IMR-90 (cell line): ENCODE measurements around the gene SPATA12. TPM values are rescaled to one million over a fixed set of nuclear protein-coding genes. Genes with fewer than 3 reads are reported as not detected.

Experiments used
- ATAC-seq: fragments of 200-7000 bp; cut with Tn5 transposase; 2 replicates; pipeline ENCODE4 v1.9.1; 2020; ENCODE audit warnings: low read depth, mild to moderate bottlenecking, moderate library complexity
- BruUV-seq: library from RNA; stranded (reverse); fragments of 400-500 nt; replicated peaks from 2 replicates; lab custom pipeline; 2021; lab: Mats Ljungman, UMichigan
- CTCF ChIA-PET: fragments of 300-600 bp; formaldehyde crosslinking; extraction: SDS; loops from one replicate; lab custom pipeline; 2021; ENCODE audit warnings: antibody characterized with exemption; lab: Yijun Ruan, JAX
- POLR2A ChIA-PET: fragments of 300-600 bp; sonication (Branson Sonifier 250); formaldehyde crosslinking; loops from one replicate; lab custom pipeline; 2022; ENCODE audit warnings: antibody characterized with exemption; ENCODE audit not compliant: unreplicated experiment; lab: Charles Lee
- DNase-seq: peaks from one replicate; pipeline ENCODE4 v3.0.0; 2013
- H2AFZ ChIP-seq: replicated peaks from 2 replicates; pipeline ENCODE3; 2013; ENCODE audit warnings: low read length, mild to moderate bottlenecking; ENCODE audit not compliant: poor library complexity
- H2AK5ac ChIP-seq: 2 replicates; pipeline ENCODE4 v1.6.1; 2013; ENCODE audit warnings: low read depth, low read length, inconsistent platforms
- H2AK9ac ChIP-seq: replicated peaks from 2 replicates; pipeline ENCODE3; 2013; ENCODE audit warnings: mild to moderate bottlenecking, low read depth, low read length, moderate library complexity; ENCODE audit not compliant: poor library complexity
- H2BK120ac ChIP-seq: 2 replicates; pipeline ENCODE4 v1.6.1; 2013; ENCODE audit warnings: low read depth, low read length, inconsistent platforms
- H2BK15ac ChIP-seq: 3 replicates; pipeline ENCODE4 v1.6.1; 2013; ENCODE audit warnings: low read depth, low read length, inconsistent platforms
- H2BK20ac ChIP-seq: 2 replicates; pipeline ENCODE4 v1.6.1; 2013; ENCODE audit warnings: low read depth, mild to moderate bottlenecking, inconsistent platforms, low read length, moderate library complexity
- H2BK5ac ChIP-seq: 2 replicates; pipeline ENCODE4 v1.6.1; 2013; ENCODE audit warnings: mild to moderate bottlenecking, low read depth, low read length, inconsistent platforms; ENCODE audit not compliant: poor library complexity, severe bottlenecking
- H3K14ac ChIP-seq: replicated peaks from 2 replicates; pipeline ENCODE4 v1.6.1; 2013; ENCODE audit warnings: low read depth, low read length, inconsistent platforms
- H3K18ac ChIP-seq: 2 replicates; pipeline ENCODE4 v1.6.1; 2013; ENCODE audit warnings: low read depth, low read length, control low read depth
- H3K23ac ChIP-seq: 2 replicates; pipeline ENCODE4 v1.6.1; 2013; ENCODE audit warnings: low read depth, low read length, inconsistent platforms
- H3K27ac ChIP-seq: 2 replicates; pipeline ENCODE4 v1.5.1; 2013; ENCODE audit warnings: mild to moderate bottlenecking, control low read depth, low read length; ENCODE audit not compliant: insufficient read depth
- H3K27me3 ChIP-seq: 2 replicates; pipeline ENCODE4 v1.6.1; 2013; ENCODE audit warnings: low read length; ENCODE audit not compliant: control insufficient read depth, insufficient read depth
- H3K36me3 ChIP-seq: 2 replicates; pipeline ENCODE4 v1.6.1; 2013; ENCODE audit warnings: low read length, mixed read lengths; ENCODE audit not compliant: control insufficient read depth, insufficient read depth
- H3K4ac ChIP-seq: 2 replicates; pipeline ENCODE4 v1.6.1; 2013; ENCODE audit warnings: low read depth, low read length, inconsistent platforms
- H3K4me1 ChIP-seq: 2 replicates; pipeline ENCODE4 v1.6.1; 2013; ENCODE audit warnings: low read length, mixed read lengths; ENCODE audit not compliant: control insufficient read depth, insufficient read depth
- H3K4me2 ChIP-seq: 2 replicates; pipeline ENCODE4 v1.6.1; 2013; ENCODE audit warnings: low read depth, mild to moderate bottlenecking, control low read depth, low read length, moderate library complexity
- H3K4me3 ChIP-seq: 2 replicates; pipeline ENCODE4 v1.5.1; 2013; ENCODE audit warnings: low read depth, mild to moderate bottlenecking, control low read depth, low read length, moderate library complexity; ENCODE audit not compliant: insufficient read depth
- H3K56ac ChIP-seq: 2 replicates; pipeline ENCODE4 v1.6.1; 2013; ENCODE audit warnings: low read length, inconsistent platforms; ENCODE audit not compliant: insufficient read depth; ENCODE audit errors: extremely low read depth
- H3K79me1 ChIP-seq, 2 experiments: 2 replicates each; pipeline ENCODE4 v1.6.1; 2013; ENCODE audit warnings: low read length in 2 of 2, inconsistent platforms in 1 of 2, low read depth in 1 of 2
- H3K9ac ChIP-seq: 2 replicates; pipeline ENCODE4 v1.6.1; 2013; ENCODE audit warnings: low read depth, low read length, control low read depth
- H3K9me1 ChIP-seq: 2 replicates; pipeline ENCODE4 v1.6.1; 2013; ENCODE audit warnings: low read length, inconsistent platforms; ENCODE audit not compliant: insufficient read depth
- H3K9me3 ChIP-seq: 2 replicates; pipeline ENCODE4 v1.6.1; 2013; ENCODE audit warnings: low read length; ENCODE audit not compliant: control insufficient read depth, insufficient read depth
- H4K20me1 ChIP-seq: 2 replicates; pipeline ENCODE4 v1.6.1; 2013; ENCODE audit warnings: low read length, inconsistent platforms; ENCODE audit not compliant: insufficient read depth
- H4K5ac ChIP-seq: 2 replicates; pipeline ENCODE4 v1.6.1; 2013; ENCODE audit warnings: mild to moderate bottlenecking, low read depth, low read length, control low read depth
- H4K8ac ChIP-seq, 2 experiments: 2 replicates each; pipeline ENCODE4 v1.6.1; 2013; ENCODE audit warnings: low read depth in 2 of 2, low read length in 2 of 2, control low read depth in 1 of 2, inconsistent platforms in 1 of 2
- H4K91ac ChIP-seq: 2 replicates; pipeline ENCODE4 v1.6.1; 2013; ENCODE audit warnings: low read depth, low read length, inconsistent platforms; ENCODE audit not compliant: insufficient read depth
- CEBPB ChIP-seq: IDR thresholded peaks from 2 replicates; pipeline ENCODE4 v1.6.1; 2012; ENCODE audit warnings: low read depth, low read length, improper control_type of control experiment
- CHD1 ChIP-seq: IDR thresholded peaks from 2 replicates; pipeline ENCODE4 v1.6.1; 2012; ENCODE audit warnings: low read depth, low read length, improper control_type of control experiment
- FOS ChIP-seq: fragments of 150-350 bp; IDR thresholded peaks from 2 replicates; pipeline ENCODE4 v1.6.1; 2016; ENCODE audit warnings: low read depth, low read length
- MAFK ChIP-seq: IDR thresholded peaks from 2 replicates; pipeline ENCODE4 v1.6.1; 2012; ENCODE audit warnings: low read depth, low read length, improper control_type of control experiment
- MAZ ChIP-seq: IDR thresholded peaks from 2 replicates; pipeline ENCODE4 v1.6.1; 2012; ENCODE audit warnings: low read depth, mild to moderate bottlenecking, low read length, improper control_type of control experiment, moderate library complexity, borderline replicate concordance
- MXI1 ChIP-seq: IDR thresholded peaks from 2 replicates; pipeline ENCODE4 v1.6.1; 2012; ENCODE audit warnings: low read depth, mild to moderate bottlenecking, low read length, moderate library complexity, borderline replicate concordance
- NFE2L2 ChIP-seq: fragments of 150-350 bp; IDR thresholded peaks from 2 replicates; pipeline ENCODE4 v1.6.1; 2016; ENCODE audit warnings: low read depth, mild to moderate bottlenecking, low read length
- POLR2A ChIP-seq: IDR thresholded peaks from 2 replicates; pipeline ENCODE4 v1.6.1; 2012; ENCODE audit warnings: mild to moderate bottlenecking, low read depth, low read length
- RCOR1 ChIP-seq: IDR thresholded peaks from 2 replicates; pipeline ENCODE4 v1.6.1; 2012; ENCODE audit warnings: mild to moderate bottlenecking, low read length, improper control_type of control experiment; ENCODE audit not compliant: insufficient replicate concordance
- RFX5 ChIP-seq: IDR thresholded peaks from 2 replicates; pipeline ENCODE4 v1.8.0; 2012; ENCODE audit warnings: low read depth, mild to moderate bottlenecking, low read length, moderate library complexity
- SMC3 ChIP-seq: fragments of 150-350 bp; IDR thresholded peaks from 2 replicates; pipeline ENCODE4 v1.6.1; 2016; ENCODE audit warnings: low read depth, mild to moderate bottlenecking, antibody characterized with exemption, low read length, moderate library complexity
- USF2 ChIP-seq: fragments of 150-350 bp; IDR thresholded peaks from 2 replicates; pipeline ENCODE4 v1.6.1; 2017; ENCODE audit warnings: mild to moderate bottlenecking, antibody characterized with exemption, low read length, low read depth
- WGBS, 2 experiments: methylation state at CpG; one replicate each; pipeline versions ENCODE4 v1.1.5 to v1.1.7; 2013; ENCODE audit warnings: missing lambda C conversion rate in 2 of 2; ENCODE audit not compliant: insufficient read length in 1 of 2; ENCODE audit errors: extremely low coverage in 2 of 2; 5-methylcytosine and 5-hydroxymethylcytosine counted together
- dilution Hi-C: fragments of 300-500 bp; cut with HindIII; formaldehyde crosslinking; loops from one replicate; pipeline ENCODE4 v1.14.3; 2018; ENCODE audit warnings: low sequenced_read_pairs; ENCODE audit not compliant: unreplicated experiment
- in situ Hi-C: fragments of 300-500 bp; cut with MboI; formaldehyde crosslinking; loops from 3 replicates; pipeline ENCODE4 v1.14.3; 2019; ENCODE audit warnings: low sequenced_read_pairs, inconsistent platforms, mixed read lengths
- intact Hi-C: fragments of 100-400 bp; cut with micrococcal nuclease; formaldehyde crosslinking; loops from 2 replicates; pipeline ENCODE4 v1.10.0; 2022
- polyA plus RNA-seq, 3 experiments: library from polyadenylated mRNA; depleted of rRNA; stranded (reverse); fragments of >200 nt; gene quantifications; 2 replicates each; pipeline ENCODE4 v1.2.3, GENCODE V29; 2012; ENCODE audit warnings: low replicate concordance in 1 of 3
- total RNA-seq: library from RNA; depleted of rRNA; stranded (reverse); fragments of >200 nt; gene quantifications from 2 replicates; pipeline ENCODE4 v1.2.3, GENCODE V29; 2012
- TF ChIP-seq, protein P1 (sequence below): conservative IDR thresholded peaks from 2 replicates; pipeline ENCODE4 v1.5.1; 2012; ENCODE audit warnings: mild to moderate bottlenecking, low read depth, low read length, improper control_type of control experiment
- TF ChIP-seq, protein P2 (sequence below): fragments of 150-350 bp; IDR thresholded peaks from 2 replicates; pipeline ENCODE4 v1.6.1; 2016; ENCODE audit warnings: low read depth, mild to moderate bottlenecking, low read length, moderate library complexity, borderline replicate concordance

Gene SPATA12
- total and polyA plus RNA-seq, 2 of the 4 experiments (the other 2 are of a cell fraction) = under 0.01 TPM; not detected in 1

GRCh38 chr3:57065588-57065987, 5.1 kb downstream of the SPATA12 start:
- no peak overlapping the region for H4K91ac ChIP-seq
- no peak overlapping the region for H3K18ac ChIP-seq
- H3K56ac ChIP-seq = no peak overlapping the region
- H2BK15ac ChIP-seq = no peak overlapping the region
- no peak overlapping the region for H3K9ac ChIP-seq
- no TSS peak for BruUV-seq
- H3K79me1 ChIP-seq = no peaks in the 10 kb centered on the region
- no peak overlapping the region for H2AFZ ChIP-seq
- no peak overlapping the region for H2AK5ac ChIP-seq
- H3K36me3 ChIP-seq = no peaks in the 10 kb centered on the region
- no peak overlapping the region for H2BK120ac ChIP-seq
- no peak overlapping the region for H2BK20ac ChIP-seq
- 81% methylated on average over 2 of the region's 3 CpGs; no CpG with 5 or more reads in 1 of the 2 experiments for WGBS, 2 experiments
- H3K4me3 ChIP-seq = no peak overlapping the region
- no peak overlapping the region for H3K4me2 ChIP-seq
- no peaks in the 10 kb centered on the region for H3K9me1 ChIP-seq
- intact Hi-C loops = no loop called here
- H4K20me1 ChIP-seq = no peaks in the 10 kb centered on the region
- H3K4ac ChIP-seq = no peak overlapping the region
- TF ChIP-seq MAZ (no peak), MXI1 (no peak), RCOR1 (no peak), POLR2A (no peak), CEBPB (no peak), CHD1 (no peak), USF2 (no peak), MAFK (no peak), FOS (no peak), SMC3 (no peak), NFE2L2 (no peak), RFX5 (no peak)
- TF ChIP-seq, protein P1, sequence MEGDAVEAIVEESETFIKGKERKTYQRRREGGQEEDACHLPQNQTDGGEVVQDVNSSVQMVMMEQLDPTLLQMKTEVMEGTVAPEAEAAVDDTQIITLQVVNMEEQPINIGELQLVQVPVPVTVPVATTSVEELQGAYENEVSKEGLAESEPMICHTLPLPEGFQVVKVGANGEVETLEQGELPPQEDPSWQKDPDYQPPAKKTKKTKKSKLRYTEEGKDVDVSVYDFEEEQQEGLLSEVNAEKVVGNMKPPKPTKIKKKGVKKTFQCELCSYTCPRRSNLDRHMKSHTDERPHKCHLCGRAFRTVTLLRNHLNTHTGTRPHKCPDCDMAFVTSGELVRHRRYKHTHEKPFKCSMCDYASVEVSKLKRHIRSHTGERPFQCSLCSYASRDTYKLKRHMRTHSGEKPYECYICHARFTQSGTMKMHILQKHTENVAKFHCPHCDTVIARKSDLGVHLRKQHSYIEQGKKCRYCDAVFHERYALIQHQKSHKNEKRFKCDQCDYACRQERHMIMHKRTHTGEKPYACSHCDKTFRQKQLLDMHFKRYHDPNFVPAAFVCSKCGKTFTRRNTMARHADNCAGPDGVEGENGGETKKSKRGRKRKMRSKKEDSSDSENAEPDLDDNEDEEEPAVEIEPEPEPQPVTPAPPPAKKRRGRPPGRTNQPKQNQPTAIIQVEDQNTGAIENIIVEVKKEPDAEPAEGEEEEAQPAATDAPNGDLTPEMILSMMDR = no peak
- TF ChIP-seq, protein P2, sequence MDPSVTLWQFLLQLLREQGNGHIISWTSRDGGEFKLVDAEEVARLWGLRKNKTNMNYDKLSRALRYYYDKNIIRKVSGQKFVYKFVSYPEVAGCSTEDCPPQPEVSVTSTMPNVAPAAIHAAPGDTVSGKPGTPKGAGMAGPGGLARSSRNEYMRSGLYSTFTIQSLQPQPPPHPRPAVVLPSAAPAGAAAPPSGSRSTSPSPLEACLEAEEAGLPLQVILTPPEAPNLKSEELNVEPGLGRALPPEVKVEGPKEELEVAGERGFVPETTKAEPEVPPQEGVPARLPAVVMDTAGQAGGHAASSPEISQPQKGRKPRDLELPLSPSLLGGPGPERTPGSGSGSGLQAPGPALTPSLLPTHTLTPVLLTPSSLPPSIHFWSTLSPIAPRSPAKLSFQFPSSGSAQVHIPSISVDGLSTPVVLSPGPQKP = no peak
- H4K5ac ChIP-seq = no peak overlapping the region
- H3K4me1 ChIP-seq = peaks cover 4% of the 10 kb centered on the region; the same call in 1 of the 2 replicates
- dilution Hi-C loops = no loop called here
- in situ Hi-C loops = no loop called here
- no peak overlapping the region for H4K8ac ChIP-seq
- ChIA-PET POLR2A (no interaction called here), CTCF (no interaction called here)
- peak; percentile 19 for DNase-seq
- H2BK5ac ChIP-seq = no peak overlapping the region
- no peak overlapping the region for H3K23ac ChIP-seq
- no peak overlapping the region for H2AK9ac ChIP-seq
- no peak overlapping the region for H3K14ac ChIP-seq
- no peak overlapping the region for H3K27ac ChIP-seq
- no peaks in the 10 kb centered on the region for H3K9me3 ChIP-seq
- no peak for ATAC-seq
- H3K27me3 ChIP-seq = no peaks in the 10 kb centered on the region
